Right atrium auricular region (tissue), 2 donors: ENCODE results near the gene DDAH1. TPM values are rescaled to one million over a fixed set of nuclear protein-coding genes. Genes with fewer than 3 reads are reported as not detected.
A peak's percentile ranks its signal among the peaks of the same experiment; 100 is the strongest.

Experiments used
- DNase-seq: peaks from one replicate; pipeline ENCODE4 v3.0.0-alpha.2; 2019; ENCODE audit warnings: low spot score
- H3K27ac ChIP-seq, 2 donors: fragments of 200-600 bp; sonication (generic); 1 replicate in 1 of 2; 2 replicates in 1 of 2; pipeline ENCODE4 v1.5.1; 2016 to 2019
- H3K27me3 ChIP-seq, 2 donors: fragments of 200-600 bp; sonication (generic); one replicate each; pipeline versions ENCODE4 v1.5.1 to v1.6.0; 2017 to 2019
- H3K36me3 ChIP-seq: fragments of 200-600 bp; sonication (generic); one replicate; pipeline ENCODE4 v1.5.1; 2016
- H3K4me1 ChIP-seq, 2 donors: fragments of 200-600 bp; sonication (generic); one replicate each; pipeline versions ENCODE4 v1.5.1 to v1.6.0; 2017 to 2019
- H3K4me3 ChIP-seq, 2 donors: fragments of 200-600 bp; sonication (generic); 1 replicate in 1 of 2; 2 replicates in 1 of 2; pipeline ENCODE4 v1.5.1; 2017 to 2019; ENCODE audit warnings: mild to moderate bottlenecking in 1 of 2, moderate library complexity in 1 of 2
- H3K9me3 ChIP-seq, 2 donors: fragments of 200-600 bp; sonication (generic); one replicate each; pipeline ENCODE4 v1.5.1; 2019
- total RNA-seq, 2 donors: library from RNA; depleted of rRNA; stranded (reverse); fragments of >200 nt; gene quantifications; one replicate each; pipeline ENCODE4 v1.1.0, GENCODE V29; 2016
- TF ChIP-seq, protein P1 (sequence below), 2 donors: fragments of 200-600 bp; sonication (generic); IDR thresholded peaks; one replicate each; pipeline ENCODE4 v1.5.1; 2019; ENCODE audit warnings: antibody characterized with exemption in 2 of 2

DDAH1 gene
- total RNA-seq, 2 donors from 2014 or later: 10.8 to 18.3 TPM

DNA sequence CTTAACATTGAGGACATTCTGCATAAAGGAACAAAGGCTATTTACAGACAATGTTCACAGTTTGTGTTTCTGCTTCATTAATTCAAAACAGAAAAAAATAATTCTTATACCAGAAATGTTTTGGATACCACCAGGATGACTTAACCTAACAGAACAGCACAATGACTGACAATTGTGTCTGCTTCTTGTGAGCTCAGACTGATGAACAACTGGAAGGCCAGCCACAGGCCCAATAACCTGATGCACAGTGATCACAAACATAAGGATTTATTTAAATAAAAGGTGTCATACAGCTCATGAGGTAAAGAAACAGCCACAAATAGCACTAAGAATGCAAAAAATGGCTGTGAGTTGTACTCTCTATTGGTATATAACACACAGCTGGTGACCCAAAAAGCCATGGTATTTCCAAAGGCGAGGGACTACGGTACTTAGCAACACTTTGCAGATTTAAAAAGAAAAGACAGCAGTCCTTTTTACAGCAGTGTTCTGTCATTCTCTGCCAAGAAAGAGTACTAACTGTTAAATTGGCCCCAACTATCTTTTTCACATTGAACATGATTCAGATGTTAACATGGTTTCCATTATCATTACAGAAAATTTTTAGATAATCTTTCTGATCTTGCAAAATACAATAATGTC, 32.1 kb upstream of the DDAH1 start:
- TF ChIP-seq, protein P1, sequence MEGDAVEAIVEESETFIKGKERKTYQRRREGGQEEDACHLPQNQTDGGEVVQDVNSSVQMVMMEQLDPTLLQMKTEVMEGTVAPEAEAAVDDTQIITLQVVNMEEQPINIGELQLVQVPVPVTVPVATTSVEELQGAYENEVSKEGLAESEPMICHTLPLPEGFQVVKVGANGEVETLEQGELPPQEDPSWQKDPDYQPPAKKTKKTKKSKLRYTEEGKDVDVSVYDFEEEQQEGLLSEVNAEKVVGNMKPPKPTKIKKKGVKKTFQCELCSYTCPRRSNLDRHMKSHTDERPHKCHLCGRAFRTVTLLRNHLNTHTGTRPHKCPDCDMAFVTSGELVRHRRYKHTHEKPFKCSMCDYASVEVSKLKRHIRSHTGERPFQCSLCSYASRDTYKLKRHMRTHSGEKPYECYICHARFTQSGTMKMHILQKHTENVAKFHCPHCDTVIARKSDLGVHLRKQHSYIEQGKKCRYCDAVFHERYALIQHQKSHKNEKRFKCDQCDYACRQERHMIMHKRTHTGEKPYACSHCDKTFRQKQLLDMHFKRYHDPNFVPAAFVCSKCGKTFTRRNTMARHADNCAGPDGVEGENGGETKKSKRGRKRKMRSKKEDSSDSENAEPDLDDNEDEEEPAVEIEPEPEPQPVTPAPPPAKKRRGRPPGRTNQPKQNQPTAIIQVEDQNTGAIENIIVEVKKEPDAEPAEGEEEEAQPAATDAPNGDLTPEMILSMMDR (IDR thresholded peaks at IDR 0.05): no peak
- DNase-seq: no peak
- H3K27ac ChIP-seq: no peak overlapping the region
- H3K36me3 ChIP-seq: no peaks in the 10 kb centered on the region
- no peak overlapping the region for H3K4me3 ChIP-seq
- no peaks in the 10 kb centered on the region for H3K9me3 ChIP-seq
- H3K27me3 ChIP-seq: no peaks in the 10 kb centered on the region
- H3K4me1 ChIP-seq: no peaks in the 10 kb centered on the region

DNA sequence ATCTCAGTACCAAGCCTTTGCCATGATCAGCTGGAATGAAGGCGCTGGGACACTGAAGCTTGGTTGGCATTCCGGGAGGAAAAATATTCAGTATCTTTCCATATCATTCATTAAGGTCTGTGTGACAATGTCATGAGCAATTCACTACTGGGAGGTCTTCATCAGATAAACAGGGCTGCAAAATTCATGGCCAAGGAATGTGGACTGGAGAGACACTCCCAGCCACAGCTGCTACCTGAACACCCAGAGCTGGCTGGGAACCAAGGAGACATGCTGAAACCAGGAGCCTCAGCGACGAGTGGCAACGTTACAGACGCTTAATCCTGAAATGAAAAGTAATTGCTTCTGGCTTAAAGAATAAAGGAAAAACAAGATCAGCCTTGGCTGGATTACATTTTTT, 30.6 kb upstream of the DDAH1 start:
- Histone ChIP-seq H3K27me3 (no peaks in the 10 kb centered on the region), H3K9me3 (no peaks in the 10 kb centered on the region), H3K4me1 (no peaks in the 10 kb centered on the region), H3K27ac (no peak overlapping the region), H3K4me3 (no peak overlapping the region), H3K36me3 (no peaks in the 10 kb centered on the region)
- TF ChIP-seq, protein P1 (IDR thresholded peaks at IDR 0.05): no peak
- no peak for DNase-seq

DNA sequence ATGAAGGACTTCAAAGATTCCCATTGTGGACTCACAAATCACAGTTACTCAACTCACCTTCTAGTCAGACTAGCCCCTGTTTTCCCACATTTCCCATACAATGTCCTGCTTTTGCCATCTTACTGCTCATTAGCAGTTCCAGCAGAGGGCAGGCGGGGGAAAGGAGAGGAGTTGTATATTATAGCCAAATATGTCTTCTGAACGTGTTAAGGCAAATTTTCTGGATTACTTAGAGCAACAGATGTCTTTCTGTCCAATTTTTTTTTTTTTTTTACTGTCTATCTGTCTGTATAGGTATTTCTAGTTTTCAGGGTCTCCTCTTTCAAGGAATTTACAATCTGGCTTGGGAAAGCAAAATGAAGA, 29.9 kb upstream of the DDAH1 start:
- Histone ChIP-seq H3K27me3 (no peaks in the 10 kb centered on the region), H3K36me3 (no peaks in the 10 kb centered on the region), H3K4me1 (no peaks in the 10 kb centered on the region), H3K27ac (no peak overlapping the region), H3K9me3 (no peaks in the 10 kb centered on the region), H3K4me3 (no peak overlapping the region)
- no peak for DNase-seq
- TF ChIP-seq, protein P1 (IDR thresholded peaks at IDR 0.05): peak in 1 of 2 donors; percentile 49

DNA sequence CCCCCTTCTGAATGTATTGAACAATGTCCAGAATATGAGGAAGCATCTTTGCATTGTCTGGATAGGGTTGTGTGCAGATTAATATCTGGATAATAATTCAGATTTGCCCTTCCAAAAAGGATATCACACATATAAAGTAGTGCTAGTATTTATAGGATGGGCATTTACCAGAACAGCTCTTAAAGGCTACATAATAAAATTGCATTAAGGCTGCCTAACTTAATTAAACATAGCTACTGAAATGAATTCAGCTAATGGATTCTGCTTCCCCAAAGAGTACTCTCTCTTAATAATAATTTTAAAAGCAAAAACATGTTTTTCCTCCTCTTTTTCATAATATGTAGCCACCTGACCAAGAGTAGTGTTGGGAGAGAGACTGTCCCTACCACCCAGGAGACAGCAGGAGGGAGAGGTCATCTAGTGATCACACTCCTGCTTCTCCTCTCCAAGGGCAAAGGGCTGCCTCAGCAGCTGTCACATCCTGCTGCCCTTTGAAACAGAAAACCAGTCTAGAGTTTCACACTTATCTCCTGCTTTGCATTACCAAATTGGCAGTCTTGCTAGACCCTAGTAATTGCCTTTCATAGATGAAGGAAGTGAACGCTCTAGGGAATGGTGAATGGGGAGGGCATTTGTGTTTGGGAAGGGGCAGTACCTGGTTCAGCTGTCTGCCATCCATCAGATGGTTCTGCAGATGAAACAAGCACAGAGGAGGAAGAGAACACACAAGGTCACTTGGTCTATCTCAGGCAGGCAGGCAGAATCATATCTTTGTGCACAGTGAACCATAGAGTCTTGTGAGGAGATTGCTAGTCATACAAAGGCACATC, 29.3 kb upstream of the DDAH1 start:
- H3K27me3 ChIP-seq: no peaks in the 10 kb centered on the region
- no peaks in the 10 kb centered on the region for H3K9me3 ChIP-seq
- H3K4me1 ChIP-seq: no peaks in the 10 kb centered on the region
- TF ChIP-seq, protein P1 (IDR thresholded peaks at IDR 0.05): no peak
- no peak overlapping the region for H3K4me3 ChIP-seq
- no peak for DNase-seq
- no peak overlapping the region for H3K27ac ChIP-seq
- no peaks in the 10 kb centered on the region for H3K36me3 ChIP-seq

- H3K9me3 ChIP-seq: no peaks in the 10 kb centered on the region
Measured at GRCh38 chr1:85490270-85490985, 25.5 kb upstream of the DDAH1 start.

More at GRCh38 chr1:85490270-85490985, 25.5 kb upstream of the DDAH1 start:
- Histone ChIP-seq H3K4me1 (no peaks in the 10 kb centered on the region), H3K36me3 (no peaks in the 10 kb centered on the region), H3K4me3 (no peak overlapping the region), H3K27ac (no peak overlapping the region), H3K27me3 (no peaks in the 10 kb centered on the region)
- TF ChIP-seq, protein P1 (IDR thresholded peaks at IDR 0.05): no peak
- DNase-seq: no peak
